ENCODE measurements around the gene PA2G4.

Gene PA2G4

DNA sequence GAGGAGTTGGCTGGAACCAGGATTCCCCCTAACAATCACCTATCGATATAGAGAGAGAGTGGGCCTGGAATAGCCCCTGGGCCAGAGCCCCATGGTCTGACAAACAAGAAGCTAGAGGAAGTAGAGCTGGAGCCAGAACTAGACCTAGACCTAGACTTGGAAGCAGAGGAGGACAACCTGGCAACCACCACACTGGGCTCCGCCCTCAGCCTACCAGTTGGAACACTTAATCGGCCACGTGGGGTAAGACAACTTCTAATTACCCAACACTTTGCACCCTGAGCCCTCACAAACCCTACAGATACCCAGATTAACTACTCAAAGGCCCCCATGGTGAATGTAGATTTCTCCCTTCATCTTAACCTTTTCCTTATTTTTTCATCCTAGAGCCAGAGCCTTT, 4.6 kb upstream of the PA2G4 start:
- Histone ChIP-seq H3K4me1 (ENCODE audit: control insufficient read depth, insufficient read depth, low read length) (no peaks in the 10 kb centered on the region), H3K9me3 (ENCODE audit: control insufficient read depth, low read length) (no peaks in the 10 kb centered on the region), H3K27me3 (ENCODE audit: control insufficient read depth, insufficient read depth, low read length, poor library complexity, severe bottlenecking) (no peaks in the 10 kb centered on the region), H3K4me3 (ENCODE audit: insufficient read depth, low read depth, low read length) (no peak overlapping the region), H3K27ac (ENCODE audit: insufficient read depth, low read depth, low read length, poor library complexity, severe bottlenecking) (no peak overlapping the region), H3K36me3 (ENCODE audit: control insufficient read depth, insufficient read depth, low read length) (no peaks in the 10 kb centered on the region)
- WGBS, 2 experiments, result 91 to 95% methylated on average over 4 of the region's 4 CpGs

DNA sequence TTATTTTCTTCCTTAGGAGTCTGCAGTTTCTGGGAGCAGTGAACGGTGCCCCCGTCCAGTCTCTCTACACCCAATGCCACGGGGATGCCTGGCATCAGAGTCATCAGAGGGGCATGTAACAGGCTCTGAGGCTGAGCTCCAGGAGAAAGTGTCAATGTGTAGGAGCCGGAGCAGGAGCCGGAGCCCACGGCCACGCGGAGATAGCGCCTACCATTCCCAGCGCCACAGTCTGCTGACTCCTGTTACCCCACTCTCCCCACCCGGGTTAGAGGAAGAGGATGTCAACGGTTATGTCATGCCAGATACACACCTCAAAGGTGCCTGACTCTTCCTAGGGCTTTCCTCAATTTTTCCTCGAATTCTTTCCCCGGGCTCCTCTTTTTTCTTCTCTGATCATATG, 3.3 kb upstream of the PA2G4 start:
- H3K27ac ChIP-seq (ENCODE audit: insufficient read depth, low read depth, low read length, poor library complexity, severe bottlenecking), result no peak overlapping the region
- H3K4me3 ChIP-seq (ENCODE audit: insufficient read depth, low read depth, low read length), result no peak overlapping the region
- H3K4me1 ChIP-seq (ENCODE audit: control insufficient read depth, insufficient read depth, low read length), result peaks cover 9% of the 10 kb centered on the region
- no peaks in the 10 kb centered on the region for H3K9me3 ChIP-seq (ENCODE audit: control insufficient read depth, low read length)
- 96% methylated on average over 14 of the region's 14 CpGs for WGBS, 2 experiments
- no peaks in the 10 kb centered on the region for H3K27me3 ChIP-seq (ENCODE audit: control insufficient read depth, insufficient read depth, low read length, poor library complexity, severe bottlenecking)
- no peaks in the 10 kb centered on the region for H3K36me3 ChIP-seq (ENCODE audit: control insufficient read depth, insufficient read depth, low read length)

DNA sequence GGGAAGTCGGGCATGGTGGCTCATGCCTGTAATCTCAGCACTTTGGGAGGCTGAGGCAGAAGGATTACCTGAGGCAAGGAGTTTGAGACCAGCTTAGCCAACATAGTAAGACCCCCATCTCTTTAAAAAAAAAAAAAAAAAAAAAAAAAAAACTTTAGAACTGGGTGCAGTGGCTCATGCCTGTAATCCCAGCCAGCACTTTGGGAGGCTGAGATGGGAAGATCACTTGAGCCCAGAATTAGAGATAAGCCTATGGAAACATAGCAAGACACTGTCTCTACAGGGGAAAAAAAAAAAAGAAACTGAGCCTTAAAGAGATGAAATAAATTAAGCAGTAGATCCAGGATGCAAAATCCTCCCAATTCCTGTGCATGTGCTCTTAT, 1.7 kb upstream of the PA2G4 start:
- 86 to 88% methylated on average over 1 of the region's 1 CpG for WGBS, 2 experiments
- H3K27ac ChIP-seq (ENCODE audit: insufficient read depth, low read depth, low read length, poor library complexity, severe bottlenecking), result no peak overlapping the region
- H3K27me3 ChIP-seq (ENCODE audit: control insufficient read depth, insufficient read depth, low read length, poor library complexity, severe bottlenecking), result no peaks in the 10 kb centered on the region

DNA sequence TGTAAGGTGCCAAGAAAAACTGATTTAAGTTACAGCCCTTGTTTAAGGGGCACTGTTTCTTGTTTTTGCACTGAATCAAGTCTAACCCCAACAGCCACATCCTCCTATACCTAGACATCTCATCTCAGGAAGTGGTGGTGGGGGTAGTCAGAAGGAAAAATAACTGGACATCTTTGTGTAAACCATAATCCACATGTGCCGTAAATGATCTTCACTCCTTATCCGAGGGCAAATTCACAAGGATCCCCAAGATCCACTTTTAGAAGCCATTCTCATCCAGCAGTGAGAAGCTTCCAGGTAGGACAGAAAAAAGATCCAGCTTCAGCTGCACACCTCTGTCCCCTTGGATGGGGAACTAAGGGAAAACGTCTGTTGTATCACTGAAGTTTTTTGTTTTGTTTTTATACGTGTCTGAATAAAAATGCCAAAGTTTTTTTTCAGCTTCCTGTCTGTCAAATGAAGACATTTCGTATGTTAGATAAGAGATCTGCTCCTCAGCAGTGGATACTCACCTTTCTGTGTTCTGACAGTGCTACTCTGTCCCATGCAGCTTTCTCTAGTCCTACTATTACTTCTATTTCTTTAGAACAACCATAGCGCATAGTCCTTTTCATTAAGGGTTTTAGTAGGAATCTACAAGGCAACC, 1.2 kb upstream of the PA2G4 start:
- no peaks in the 10 kb centered on the region for H3K9me3 ChIP-seq (ENCODE audit: control insufficient read depth, low read length)
- peak overlapping the region; percentile 92 for H3K4me3 ChIP-seq (ENCODE audit: insufficient read depth, low read depth, low read length)
- no peak overlapping the region for H3K27ac ChIP-seq (ENCODE audit: insufficient read depth, low read depth, low read length, poor library complexity, severe bottlenecking)
- no peaks in the 10 kb centered on the region for H3K27me3 ChIP-seq (ENCODE audit: control insufficient read depth, insufficient read depth, low read length, poor library complexity, severe bottlenecking)
- peaks cover 11% of the 10 kb centered on the region for H3K4me1 ChIP-seq (ENCODE audit: control insufficient read depth, insufficient read depth, low read length)
- 89 to 92% methylated on average over 6 of the region's 6 CpGs for WGBS, 2 experiments
- H3K36me3 ChIP-seq (ENCODE audit: control insufficient read depth, insufficient read depth, low read length), result peaks cover 13% of the 10 kb centered on the region

More for the DNA sequence above, 1.7 kb upstream of the PA2G4 start:
- Histone ChIP-seq H3K4me3 (ENCODE audit: insufficient read depth, low read depth, low read length) (no peak overlapping the region), H3K9me3 (ENCODE audit: control insufficient read depth, low read length) (no peaks in the 10 kb centered on the region), H3K36me3 (ENCODE audit: control insufficient read depth, insufficient read depth, low read length) (peaks cover 8% of the 10 kb centered on the region), H3K4me1 (ENCODE audit: control insufficient read depth, insufficient read depth, low read length) (peaks cover 11% of the 10 kb centered on the region)

DNA sequence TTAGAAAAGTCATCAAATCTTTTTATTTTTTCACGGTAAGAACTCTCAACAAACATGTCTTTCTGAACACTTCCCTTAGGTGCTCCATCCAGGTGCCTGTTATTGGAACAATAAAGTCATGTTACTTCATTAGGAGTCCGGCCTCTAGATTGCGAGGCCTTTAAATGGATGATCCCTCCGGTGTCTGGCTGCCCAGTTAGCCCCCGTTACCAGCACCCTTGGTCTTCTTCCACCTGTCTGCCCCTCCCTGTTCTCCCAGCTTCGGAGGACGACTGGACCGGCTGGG, 593 bp upstream of the PA2G4 start:
- H3K36me3 ChIP-seq (ENCODE audit: control insufficient read depth, insufficient read depth, low read length), result peaks cover 18% of the 10 kb centered on the region
- H3K4me1 ChIP-seq (ENCODE audit: control insufficient read depth, insufficient read depth, low read length), result peaks cover 11% of the 10 kb centered on the region
- WGBS, 2 experiments, result 10 to 14% methylated on average over 8 of the region's 8 CpGs
- no peaks in the 10 kb centered on the region for H3K9me3 ChIP-seq (ENCODE audit: control insufficient read depth, low read length)
- peak overlapping the region; percentile 17 for H3K27ac ChIP-seq (ENCODE audit: insufficient read depth, low read depth, low read length, poor library complexity, severe bottlenecking)
- peak overlapping the region; percentile 92 for H3K4me3 ChIP-seq (ENCODE audit: insufficient read depth, low read depth, low read length)
- H3K27me3 ChIP-seq (ENCODE audit: control insufficient read depth, insufficient read depth, low read length, poor library complexity, severe bottlenecking), result no peaks in the 10 kb centered on the region

DNA sequence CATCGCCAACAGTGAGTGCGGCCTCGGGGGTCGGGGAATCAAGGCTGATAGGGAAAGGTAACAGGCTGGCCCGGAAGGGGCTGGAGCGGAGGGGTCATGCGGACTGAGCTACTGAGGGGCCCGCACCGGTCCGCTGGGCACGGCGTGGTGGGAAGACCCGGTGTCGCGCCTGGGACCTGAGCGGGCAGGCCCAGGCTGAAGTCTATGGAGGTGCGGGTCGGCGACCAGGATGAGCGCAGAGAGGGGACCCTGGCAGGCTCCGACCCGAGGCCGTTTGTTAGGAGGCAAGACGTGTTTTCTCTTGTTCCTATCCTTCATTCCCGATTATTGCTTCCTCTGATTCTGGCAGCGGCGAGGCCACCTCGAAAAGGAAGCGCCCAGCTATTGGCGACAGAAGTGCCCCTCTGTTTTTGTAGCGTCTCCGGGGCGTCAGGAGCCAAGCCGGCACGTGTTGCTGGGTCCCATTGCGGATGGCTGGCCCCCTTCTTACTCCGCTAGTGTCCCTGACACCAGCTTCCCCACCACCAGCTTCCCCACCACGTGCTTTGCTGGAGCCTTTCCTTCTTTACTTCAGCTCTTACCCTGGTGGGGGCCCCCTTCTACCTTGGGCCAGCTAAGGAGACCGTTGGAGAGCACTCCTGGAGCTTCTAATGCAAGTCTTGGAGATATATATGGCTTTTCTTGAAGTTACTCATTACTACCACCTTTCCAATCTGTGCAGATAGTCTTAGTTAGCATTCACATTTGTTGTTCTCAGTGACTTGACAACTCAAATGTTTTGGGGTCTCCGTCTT, 653 bp downstream of the PA2G4 start:
- Histone ChIP-seq H3K27me3 (ENCODE audit: control insufficient read depth, insufficient read depth, low read length, poor library complexity, severe bottlenecking) (no peaks in the 10 kb centered on the region), H3K4me1 (ENCODE audit: control insufficient read depth, insufficient read depth, low read length) (peaks cover 11% of the 10 kb centered on the region), H3K9me3 (ENCODE audit: control insufficient read depth, low read length) (no peaks in the 10 kb centered on the region), H3K36me3 (ENCODE audit: control insufficient read depth, insufficient read depth, low read length) (peaks cover 29% of the 10 kb centered on the region), H3K27ac (ENCODE audit: insufficient read depth, low read depth, low read length, poor library complexity, severe bottlenecking) (peak overlapping the region; percentile 0), H3K4me3 (ENCODE audit: insufficient read depth, low read depth, low read length) (peak overlapping the region; percentile 92)
- 1% methylated on average over 39 to 40 of the region's 40 CpGs for whole genome bisulfite sequencing, 2 experiments

DNA sequence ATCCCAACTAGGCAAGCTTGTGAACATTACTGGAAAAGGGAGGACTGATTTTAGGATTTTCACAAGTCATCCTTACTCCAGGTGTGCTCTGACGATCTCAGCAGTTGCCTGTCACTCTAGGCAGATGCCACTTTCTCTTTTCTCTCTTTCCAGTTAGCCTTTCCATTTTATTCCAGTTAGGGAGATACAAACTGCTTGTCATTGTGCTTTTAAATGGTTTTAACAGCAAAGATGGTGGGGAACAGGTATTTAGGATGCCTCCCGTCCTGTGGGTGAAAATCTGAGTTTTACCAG, 1.2 kb downstream of the PA2G4 start:
- 57 to 58% methylated on average over 2 of the region's 2 CpGs for WGBS, 2 experiments
- no peak overlapping the region for H3K27ac ChIP-seq (ENCODE audit: insufficient read depth, low read depth, low read length, poor library complexity, severe bottlenecking)
- H3K36me3 ChIP-seq (ENCODE audit: control insufficient read depth, insufficient read depth, low read length), result peaks cover 33% of the 10 kb centered on the region
- H3K4me3 ChIP-seq (ENCODE audit: insufficient read depth, low read depth, low read length), result peak overlapping the region; percentile 92
- H3K4me1 ChIP-seq (ENCODE audit: control insufficient read depth, insufficient read depth, low read length), result peaks cover 11% of the 10 kb centered on the region
- no peaks in the 10 kb centered on the region for H3K9me3 ChIP-seq (ENCODE audit: control insufficient read depth, low read length)
- H3K27me3 ChIP-seq (ENCODE audit: control insufficient read depth, insufficient read depth, low read length, poor library complexity, severe bottlenecking), result no peaks in the 10 kb centered on the region

DNA sequence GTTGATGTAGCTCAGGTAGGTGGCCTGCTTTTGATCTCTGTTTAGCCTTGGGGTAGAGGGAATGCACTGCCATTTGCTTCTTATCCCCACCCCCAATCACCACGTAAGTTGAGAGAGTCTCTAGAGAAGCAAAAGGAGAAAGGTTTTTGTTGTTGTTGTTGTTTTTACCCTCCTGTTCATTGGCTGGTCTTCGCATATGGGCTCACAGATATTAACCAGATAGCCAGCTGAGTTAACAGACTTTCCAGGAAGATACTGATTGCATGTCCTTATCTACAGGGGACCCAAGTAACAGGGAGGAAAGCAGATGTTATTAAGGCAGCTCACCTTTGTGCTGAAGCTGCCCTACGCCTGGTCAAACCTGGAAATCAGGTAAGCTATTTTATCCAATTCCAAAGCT, 2.9 kb downstream of the PA2G4 start:
- Histone ChIP-seq H3K27me3 (ENCODE audit: control insufficient read depth, insufficient read depth, low read length, poor library complexity, severe bottlenecking) (no peaks in the 10 kb centered on the region), H3K4me1 (ENCODE audit: control insufficient read depth, insufficient read depth, low read length) (peaks cover 11% of the 10 kb centered on the region), H3K4me3 (ENCODE audit: insufficient read depth, low read depth, low read length) (no peak overlapping the region), H3K27ac (ENCODE audit: insufficient read depth, low read depth, low read length, poor library complexity, severe bottlenecking) (no peak overlapping the region), H3K9me3 (ENCODE audit: control insufficient read depth, low read length) (no peaks in the 10 kb centered on the region), H3K36me3 (ENCODE audit: control insufficient read depth, insufficient read depth, low read length) (peaks cover 46% of the 10 kb centered on the region)
- WGBS, 2 experiments, result 97 to 98% methylated on average over 3 of the region's 3 CpGs

DNA sequence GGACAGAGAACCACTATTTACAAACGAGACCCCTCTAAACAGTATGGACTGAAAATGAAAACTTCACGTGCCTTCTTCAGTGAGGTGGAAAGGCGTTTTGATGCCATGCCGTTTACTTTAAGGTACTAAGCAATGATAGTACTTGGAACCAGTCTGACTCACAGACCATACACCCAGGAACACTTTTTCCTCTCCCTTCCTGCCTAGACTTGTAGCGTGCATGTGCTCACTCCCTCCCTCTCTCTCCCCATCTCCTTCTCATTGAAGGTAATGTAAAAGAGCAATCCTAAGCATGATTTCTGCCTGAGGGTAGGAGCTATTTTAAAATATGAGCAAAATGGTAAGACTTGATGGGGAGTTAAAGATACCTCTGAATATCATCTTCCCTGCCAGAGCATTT, 6.2 kb downstream of the PA2G4 start:
- Histone ChIP-seq H3K9me3 (ENCODE audit: control insufficient read depth, low read length) (no peaks in the 10 kb centered on the region), H3K4me1 (ENCODE audit: control insufficient read depth, insufficient read depth, low read length) (peaks cover 7% of the 10 kb centered on the region), H3K27me3 (ENCODE audit: control insufficient read depth, insufficient read depth, low read length, poor library complexity, severe bottlenecking) (no peaks in the 10 kb centered on the region), H3K36me3 (ENCODE audit: control insufficient read depth, insufficient read depth, low read length) (peaks cover 66% of the 10 kb centered on the region), H3K4me3 (ENCODE audit: insufficient read depth, low read depth, low read length) (no peak overlapping the region), H3K27ac (ENCODE audit: insufficient read depth, low read depth, low read length, poor library complexity, severe bottlenecking) (no peak overlapping the region)
- WGBS, 2 experiments, result 95 to 97% methylated on average over 5 of the region's 5 CpGs

DNA sequence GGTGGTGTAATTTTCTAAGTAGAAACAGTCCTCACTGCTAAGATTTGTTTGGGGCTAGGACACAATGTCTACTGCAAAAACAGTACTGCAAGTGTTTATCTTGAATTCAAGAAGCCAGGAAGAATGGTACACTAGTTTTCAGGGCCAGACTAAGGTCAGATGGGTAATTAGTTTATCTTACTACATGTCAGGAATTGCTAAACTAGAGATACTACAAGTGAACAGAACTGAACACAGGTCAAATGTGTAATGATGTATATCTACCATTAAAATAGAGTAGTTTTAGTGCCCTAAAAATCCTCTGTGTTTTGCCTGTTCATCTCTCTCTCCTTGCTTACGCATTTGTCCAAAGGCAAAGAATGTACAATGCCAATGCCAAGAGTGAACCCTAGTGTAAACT, 9.7 kb downstream of the PA2G4 start:
- H3K4me1 ChIP-seq (ENCODE audit: control insufficient read depth, insufficient read depth, low read length), result peaks cover 4% of the 10 kb centered on the region
- no peaks in the 10 kb centered on the region for H3K9me3 ChIP-seq (ENCODE audit: control insufficient read depth, low read length)
- no peak overlapping the region for H3K27ac ChIP-seq (ENCODE audit: insufficient read depth, low read depth, low read length, poor library complexity, severe bottlenecking)
- peaks cover 46% of the 10 kb centered on the region for H3K36me3 ChIP-seq (ENCODE audit: control insufficient read depth, insufficient read depth, low read length)
- no peaks in the 10 kb centered on the region for H3K27me3 ChIP-seq (ENCODE audit: control insufficient read depth, insufficient read depth, low read length, poor library complexity, severe bottlenecking)
- 100% methylated on average over 1 of the region's 1 CpG for WGBS, 2 experiments
- no peak overlapping the region for H3K4me3 ChIP-seq (ENCODE audit: insufficient read depth, low read depth, low read length)

Data from ectodermal cell (in vitro differentiated cells).